HFFc6 (cell line): Measurements from ENCODE around the gene THY1. TPM values are rescaled to one million over a fixed set of nuclear protein-coding genes. Genes with fewer than 3 reads are reported as not detected.
"Not testable (repeated sequence)": the region's sequence is repeated elsewhere in the genome, so short reads cannot be mapped to it uniquely, and the experiment has no call there.

Source experiments
- DNase-seq: peaks from one replicate; pipeline ENCODE4 v3.0.0-alpha.2; 2018
- H3K27ac Mint-ChIP-seq: 2 replicates; pipeline ENCODE4 v1.8.0; 2020; ENCODE audit warnings: mild to moderate bottlenecking, mixed read lengths
- H3K27me3 Mint-ChIP-seq: 2 replicates; pipeline ENCODE4 v1.8.0; 2021; ENCODE audit warnings: mild to moderate bottlenecking, moderate library complexity, mixed read lengths; ENCODE audit not compliant: insufficient read depth
- H3K36me3 Mint-ChIP-seq: 2 replicates; pipeline ENCODE4 v1.8.0; 2021; ENCODE audit warnings: low read depth, mixed read lengths
- H3K4me1 Mint-ChIP-seq: 2 replicates; pipeline ENCODE4 v1.8.0; 2020; ENCODE audit warnings: low read depth, mixed read lengths
- H3K4me3 Mint-ChIP-seq: 2 replicates; pipeline ENCODE4 v1.8.0; 2020; ENCODE audit warnings: mild to moderate bottlenecking, moderate library complexity, mixed read lengths
- H3K9me3 Mint-ChIP-seq: 2 replicates; pipeline ENCODE4 v1.8.0; 2020; ENCODE audit warnings: mild to moderate bottlenecking, mixed read lengths
- total RNA-seq, 6 experiments: library from RNA; stranded (reverse); fragmentation: NEBNext Ultra II Directional; extraction: Animal tissue kit (Norgen Biotek cat#: 25700); gene quantifications; 2 replicates in 1 of 6; 3 replicates in 5 of 6; pipeline ENCODE4 v1.2.3, GENCODE V29; 2021
- TF ChIP-seq, protein P1 (sequence below): fragments of 200-600 bp; sonication (generic); IDR thresholded peaks from 2 replicates; pipeline ENCODE4 v1.5.0; 2021; ENCODE audit warnings: antibody characterized with exemption, mild to moderate bottlenecking

The THY1 gene
- total RNA-seq, 6 experiments from 2014 or later = 705 to 934 (median 790) TPM

DNA sequence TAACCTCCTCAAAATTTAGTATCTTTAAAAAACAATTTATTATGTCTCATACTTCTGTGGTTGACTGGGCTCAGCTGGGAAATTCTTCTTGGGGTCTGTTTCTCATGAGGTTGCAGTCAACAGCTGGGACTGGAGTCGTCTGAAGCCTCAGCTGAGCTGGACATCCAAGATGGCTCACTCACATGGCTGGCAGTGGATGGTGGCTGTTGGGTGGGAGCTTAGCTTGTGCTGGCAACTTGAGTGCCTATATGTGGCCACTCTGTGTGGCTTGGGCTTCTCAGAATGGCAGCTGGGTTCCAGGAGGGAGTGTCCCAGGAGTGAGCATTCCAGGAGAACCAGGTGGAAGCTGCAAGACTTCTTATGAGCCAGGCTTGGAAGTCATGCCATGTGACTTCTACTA, 13.2 kb downstream of the THY1 start:
- H3K27ac Mint-ChIP-seq = no peak overlapping the region
- peaks cover 4% of the 10 kb centered on the region for H3K27me3 Mint-ChIP-seq
- H3K4me3 Mint-ChIP-seq = no peak overlapping the region
- TF ChIP-seq, protein P1, sequence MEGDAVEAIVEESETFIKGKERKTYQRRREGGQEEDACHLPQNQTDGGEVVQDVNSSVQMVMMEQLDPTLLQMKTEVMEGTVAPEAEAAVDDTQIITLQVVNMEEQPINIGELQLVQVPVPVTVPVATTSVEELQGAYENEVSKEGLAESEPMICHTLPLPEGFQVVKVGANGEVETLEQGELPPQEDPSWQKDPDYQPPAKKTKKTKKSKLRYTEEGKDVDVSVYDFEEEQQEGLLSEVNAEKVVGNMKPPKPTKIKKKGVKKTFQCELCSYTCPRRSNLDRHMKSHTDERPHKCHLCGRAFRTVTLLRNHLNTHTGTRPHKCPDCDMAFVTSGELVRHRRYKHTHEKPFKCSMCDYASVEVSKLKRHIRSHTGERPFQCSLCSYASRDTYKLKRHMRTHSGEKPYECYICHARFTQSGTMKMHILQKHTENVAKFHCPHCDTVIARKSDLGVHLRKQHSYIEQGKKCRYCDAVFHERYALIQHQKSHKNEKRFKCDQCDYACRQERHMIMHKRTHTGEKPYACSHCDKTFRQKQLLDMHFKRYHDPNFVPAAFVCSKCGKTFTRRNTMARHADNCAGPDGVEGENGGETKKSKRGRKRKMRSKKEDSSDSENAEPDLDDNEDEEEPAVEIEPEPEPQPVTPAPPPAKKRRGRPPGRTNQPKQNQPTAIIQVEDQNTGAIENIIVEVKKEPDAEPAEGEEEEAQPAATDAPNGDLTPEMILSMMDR = no peak
- no peak for DNase-seq
- peaks cover 15% of the 10 kb centered on the region for H3K4me1 Mint-ChIP-seq
- H3K36me3 Mint-ChIP-seq = no peaks in the 10 kb centered on the region
- H3K9me3 Mint-ChIP-seq = no peaks in the 10 kb centered on the region

DNA sequence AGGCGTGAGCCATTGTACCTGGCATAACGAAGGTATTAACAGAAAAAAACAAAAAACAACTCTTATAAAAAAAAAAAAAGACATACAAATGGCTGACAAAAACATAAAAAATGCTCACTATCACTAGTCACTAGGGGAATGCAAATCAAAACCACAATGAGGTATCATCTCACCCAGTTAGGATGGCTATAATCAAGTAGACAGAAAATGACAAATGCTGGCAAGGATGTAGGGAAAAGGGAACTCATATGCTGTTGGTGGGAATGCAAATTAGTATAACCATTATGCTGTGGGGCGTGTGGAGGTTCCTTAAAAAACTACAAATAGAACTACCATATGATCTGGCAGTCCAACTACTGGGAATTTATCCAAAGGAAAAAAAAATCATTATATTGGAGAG, 17.0 kb downstream of the THY1 start:
- Mint-ChIP-seq H3K9me3 (peaks cover 11% of the 10 kb centered on the region), H3K4me3 (no peak overlapping the region), H3K4me1 (peaks cover 16% of the 10 kb centered on the region), H3K36me3 (peaks cover 8% of the 10 kb centered on the region; the same call in 1 of the 2 replicates), H3K27ac (no peak overlapping the region), H3K27me3 (peaks cover 8% of the 10 kb centered on the region)
- TF ChIP-seq, protein P1 = no peak
- DNase-seq = peak; percentile 35

DNA sequence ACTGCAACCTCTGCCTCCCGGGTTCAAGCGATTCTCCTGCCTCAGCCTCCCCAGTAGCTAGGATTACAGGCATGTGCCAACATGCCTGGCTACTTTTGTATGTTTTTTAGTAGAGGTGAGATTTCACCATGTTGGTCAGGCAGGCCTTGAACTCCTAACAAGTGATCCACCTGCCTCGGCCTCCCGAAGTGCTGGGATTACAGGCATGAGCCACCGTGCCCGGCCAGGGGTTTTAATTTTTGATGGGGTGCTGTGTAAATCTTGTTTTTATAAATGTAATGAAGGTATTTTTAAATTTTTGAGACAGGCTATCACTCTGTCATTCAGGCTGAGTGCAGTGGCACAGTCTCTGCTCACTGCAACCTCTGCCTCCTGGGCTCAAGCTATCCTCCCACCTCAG, 17.5 kb downstream of the THY1 start:
- not testable (repeated sequence) for H3K27me3 Mint-ChIP-seq, DNase-seq, H3K4me3 Mint-ChIP-seq, H3K27ac Mint-ChIP-seq
- H3K4me1 Mint-ChIP-seq = peaks cover 16% of the 10 kb centered on the region
- H3K9me3 Mint-ChIP-seq = peaks cover 17% of the 10 kb centered on the region
- H3K36me3 Mint-ChIP-seq = peaks cover 14% of the 10 kb centered on the region

DNA sequence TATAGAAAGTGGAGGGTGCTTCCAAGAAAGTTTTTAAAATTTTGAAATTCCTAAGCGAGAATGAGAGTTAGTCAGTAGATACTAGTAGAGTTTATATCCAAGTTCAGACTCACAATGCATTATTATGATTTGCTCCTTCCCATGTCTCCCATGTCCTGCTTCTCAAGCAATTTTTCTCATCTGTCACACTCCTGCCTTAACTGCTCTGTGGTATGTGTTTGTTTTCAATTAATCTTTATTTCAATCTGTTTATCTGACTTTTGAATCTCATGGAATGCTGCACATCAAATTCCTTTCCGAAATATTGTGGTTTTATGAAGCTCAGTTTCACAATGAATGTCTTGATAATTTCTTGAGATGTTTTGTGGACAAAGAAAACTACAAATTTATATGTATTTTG, 18.1 kb downstream of the THY1 start:
- TF ChIP-seq, protein P1 = no peak
- Mint-ChIP-seq H3K9me3 (peaks cover 23% of the 10 kb centered on the region), H3K27me3 (peaks cover 8% of the 10 kb centered on the region), H3K4me3 (no peak overlapping the region), H3K4me1 (peaks cover 16% of the 10 kb centered on the region), H3K27ac (no peak overlapping the region), H3K36me3 (peaks cover 18% of the 10 kb centered on the region)
- DNase-seq = no peak

DNA sequence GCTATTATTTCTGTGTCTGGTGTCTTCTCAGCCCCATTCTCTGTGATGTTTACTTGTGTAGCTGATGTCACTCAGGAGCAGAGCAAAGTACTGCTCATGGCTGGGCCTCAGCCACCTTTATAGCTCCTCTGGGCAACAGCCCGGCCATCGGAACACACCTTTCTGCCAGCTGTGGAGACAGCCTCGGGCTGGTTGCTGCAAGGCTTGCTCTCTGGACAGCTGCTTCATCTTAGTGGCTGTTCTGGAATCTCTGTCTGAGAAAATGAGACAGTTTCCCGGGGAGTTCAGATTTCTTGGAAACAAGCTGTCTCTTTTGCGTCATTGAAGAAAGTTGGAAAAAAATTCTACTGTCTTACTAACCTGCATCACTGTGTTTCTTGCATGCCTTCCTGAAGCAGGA, 20.0 kb downstream of the THY1 start:
- peaks cover 12% of the 10 kb centered on the region for H3K27me3 Mint-ChIP-seq
- H3K36me3 Mint-ChIP-seq = peaks cover 31% of the 10 kb centered on the region
- DNase-seq = no peak
- peaks cover 16% of the 10 kb centered on the region for H3K4me1 Mint-ChIP-seq
- H3K4me3 Mint-ChIP-seq = no peak overlapping the region
- H3K27ac Mint-ChIP-seq = no peak overlapping the region
- TF ChIP-seq, protein P1 = no peak
- H3K9me3 Mint-ChIP-seq = peaks cover 34% of the 10 kb centered on the region

DNA sequence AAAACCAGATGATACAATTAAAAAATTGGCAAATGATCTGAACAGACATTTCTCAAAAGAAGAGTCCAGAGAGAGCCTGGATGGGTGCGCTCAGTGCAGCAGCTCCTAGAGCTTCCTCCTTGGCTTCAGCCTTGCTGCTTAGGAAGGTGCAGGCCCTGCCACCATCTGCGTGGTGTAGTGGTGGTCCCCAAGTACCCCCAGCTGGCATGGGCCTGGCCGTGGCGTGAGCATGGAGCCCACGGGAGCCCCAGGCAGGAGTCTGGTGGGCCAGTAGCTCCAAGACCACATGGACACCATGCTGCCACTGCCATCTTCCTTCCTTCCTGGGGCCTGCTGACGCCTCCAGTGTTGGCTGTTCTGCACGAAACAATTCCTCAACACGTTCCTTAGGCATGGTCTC, 20.5 kb downstream of the THY1 start:
- Mint-ChIP-seq H3K4me1 (peaks cover 16% of the 10 kb centered on the region), H3K9me3 (peaks cover 38% of the 10 kb centered on the region), H3K27ac (no peak overlapping the region), H3K27me3 (peaks cover 12% of the 10 kb centered on the region), H3K4me3 (no peak overlapping the region), H3K36me3 (peaks cover 36% of the 10 kb centered on the region)
- TF ChIP-seq, protein P1 = no peak
- no peak for DNase-seq
